Measurements from ENCODE around the gene PLA2G12B.
"Not testable (repeated sequence)": the region's sequence is repeated elsewhere in the genome, so short reads cannot be mapped to it uniquely, and the experiment has no call there.

The PLA2G12B gene

GRCh38 chr10:72954596-72955554 lies at the start of gene PLA2G12B:
TSS of gene PLA2G12B (minus strand) at chr10:72954806. CDS start at chr10:72954685, 121 bp downstream.
- H3K9me3 ChIP-seq (ENCODE audit: control insufficient read depth, low read depth, low read length): no peaks in the 10 kb centered on the region
- no peaks in the 10 kb centered on the region for H3K27me3 ChIP-seq (ENCODE audit: control insufficient read depth, insufficient read depth, low read length)
- H3K4me3 ChIP-seq (ENCODE audit: low read length): no peak within 1 kb of the TSS
- no peaks in the 10 kb centered on the region for H3K36me3 ChIP-seq (ENCODE audit: control insufficient read depth, low read depth, low read length)
- H3K4me1 ChIP-seq (ENCODE audit: control insufficient read depth, low read depth, low read length): peaks cover 19% of the 10 kb centered on the region
- no peak within 1 kb of the TSS for H3K27ac ChIP-seq (ENCODE audit: low read length)
- H3K9ac ChIP-seq (ENCODE audit: low read length): no peak within 1 kb of the TSS

- H3K4me1 ChIP-seq (ENCODE audit: control insufficient read depth, low read depth, low read length): no peaks in the 10 kb centered on the region
- peaks cover 4% of the 10 kb centered on the region for H3K36me3 ChIP-seq (ENCODE audit: control insufficient read depth, low read depth, low read length)
Measured at GRCh38 chr10:73003822-73004221, 49.2 kb upstream of the PLA2G12B start.

GRCh38 chr10:73000973-73001372 lies 46.4 kb upstream of the PLA2G12B start:
- H3K4me3 ChIP-seq (ENCODE audit: low read length): no peak overlapping the region
- H3K4me1 ChIP-seq (ENCODE audit: control insufficient read depth, low read depth, low read length): no peaks in the 10 kb centered on the region
- H3K27ac ChIP-seq (ENCODE audit: low read length): no peak overlapping the region
- H3K9ac ChIP-seq (ENCODE audit: low read length): no peak overlapping the region
- no peaks in the 10 kb centered on the region for H3K27me3 ChIP-seq (ENCODE audit: control insufficient read depth, insufficient read depth, low read length)
- no peaks in the 10 kb centered on the region for H3K36me3 ChIP-seq (ENCODE audit: control insufficient read depth, low read depth, low read length)
- H3K9me3 ChIP-seq (ENCODE audit: control insufficient read depth, low read depth, low read length): no peaks in the 10 kb centered on the region

More at GRCh38 chr10:73003822-73004221, 49.2 kb upstream of the PLA2G12B start:
- H3K27ac ChIP-seq (ENCODE audit: low read length): no peak overlapping the region
- no peaks in the 10 kb centered on the region for H3K27me3 ChIP-seq (ENCODE audit: control insufficient read depth, insufficient read depth, low read length)
- no peak overlapping the region for H3K9ac ChIP-seq (ENCODE audit: low read length)
- H3K4me3 ChIP-seq (ENCODE audit: low read length): no peak overlapping the region
- H3K9me3 ChIP-seq (ENCODE audit: control insufficient read depth, low read depth, low read length): no peaks in the 10 kb centered on the region

- Histone ChIP-seq H3K27ac (ENCODE audit: low read length) (no peak overlapping the region), H3K27me3 (ENCODE audit: control insufficient read depth, insufficient read depth, low read length) (no peaks in the 10 kb centered on the region), H3K4me3 (ENCODE audit: low read length) (no peak overlapping the region), H3K9ac (ENCODE audit: low read length) (no peak overlapping the region), H3K4me1 (ENCODE audit: control insufficient read depth, low read depth, low read length) (no peaks in the 10 kb centered on the region), H3K36me3 (ENCODE audit: control insufficient read depth, low read depth, low read length) (no peaks in the 10 kb centered on the region), H3K9me3 (ENCODE audit: control insufficient read depth, low read depth, low read length) (no peaks in the 10 kb centered on the region)
Measured at GRCh38 chr10:72997099-72997498, 42.5 kb upstream of the PLA2G12B start.

GRCh38 chr10:72995459-72995858 lies 40.9 kb upstream of the PLA2G12B start:
- not testable (repeated sequence) for H3K9me3 ChIP-seq (ENCODE audit: control insufficient read depth, low read depth, low read length); H3K36me3 ChIP-seq (ENCODE audit: control insufficient read depth, low read depth, low read length); H3K4me3 ChIP-seq (ENCODE audit: low read length); H3K27ac ChIP-seq (ENCODE audit: low read length); H3K9ac ChIP-seq (ENCODE audit: low read length); H3K27me3 ChIP-seq (ENCODE audit: control insufficient read depth, insufficient read depth, low read length); H3K4me1 ChIP-seq (ENCODE audit: control insufficient read depth, low read depth, low read length)

GRCh38 chr10:72989771-72990170 lies 35.2 kb upstream of the PLA2G12B start:
- H3K27me3 ChIP-seq (ENCODE audit: control insufficient read depth, insufficient read depth, low read length); H3K4me3 ChIP-seq (ENCODE audit: low read length); H3K36me3 ChIP-seq (ENCODE audit: control insufficient read depth, low read depth, low read length); H3K9me3 ChIP-seq (ENCODE audit: control insufficient read depth, low read depth, low read length); H3K9ac ChIP-seq (ENCODE audit: low read length); H3K27ac ChIP-seq (ENCODE audit: low read length); H3K4me1 ChIP-seq (ENCODE audit: control insufficient read depth, low read depth, low read length): not testable (repeated sequence)

GRCh38 chr10:72984618-72985017 lies 30.0 kb upstream of the PLA2G12B start:
- H3K27ac ChIP-seq (ENCODE audit: low read length); H3K9ac ChIP-seq (ENCODE audit: low read length); H3K27me3 ChIP-seq (ENCODE audit: control insufficient read depth, insufficient read depth, low read length); H3K9me3 ChIP-seq (ENCODE audit: control insufficient read depth, low read depth, low read length); H3K4me3 ChIP-seq (ENCODE audit: low read length); H3K4me1 ChIP-seq (ENCODE audit: control insufficient read depth, low read depth, low read length); H3K36me3 ChIP-seq (ENCODE audit: control insufficient read depth, low read depth, low read length): not testable (repeated sequence)

GRCh38 chr10:72981882-72982529 lies 27.4 kb upstream of the PLA2G12B start:
- H3K27me3 ChIP-seq (ENCODE audit: control insufficient read depth, insufficient read depth, low read length): no peaks in the 10 kb centered on the region
- H3K9ac ChIP-seq (ENCODE audit: low read length): no peak overlapping the region
- H3K36me3 ChIP-seq (ENCODE audit: control insufficient read depth, low read depth, low read length): no peaks in the 10 kb centered on the region
- H3K27ac ChIP-seq (ENCODE audit: low read length): no peak overlapping the region
- no peak overlapping the region for H3K4me3 ChIP-seq (ENCODE audit: low read length)
- no peaks in the 10 kb centered on the region for H3K4me1 ChIP-seq (ENCODE audit: control insufficient read depth, low read depth, low read length)
- peaks cover 7% of the 10 kb centered on the region for H3K9me3 ChIP-seq (ENCODE audit: control insufficient read depth, low read depth, low read length)

- Histone ChIP-seq H3K27me3 (ENCODE audit: control insufficient read depth, insufficient read depth, low read length) (no peaks in the 10 kb centered on the region), H3K9ac (ENCODE audit: low read length) (no peak overlapping the region), H3K9me3 (ENCODE audit: control insufficient read depth, low read depth, low read length) (peaks cover 7% of the 10 kb centered on the region), H3K27ac (ENCODE audit: low read length) (no peak overlapping the region), H3K36me3 (ENCODE audit: control insufficient read depth, low read depth, low read length) (no peaks in the 10 kb centered on the region), H3K4me1 (ENCODE audit: control insufficient read depth, low read depth, low read length) (no peaks in the 10 kb centered on the region), H3K4me3 (ENCODE audit: low read length) (no peak overlapping the region)
Measured at GRCh38 chr10:72981028-72981881, 26.6 kb upstream of the PLA2G12B start.

GRCh38 chr10:72980348-72980747 lies 25.7 kb upstream of the PLA2G12B start:
- no peak overlapping the region for H3K27ac ChIP-seq (ENCODE audit: low read length)
- H3K4me1 ChIP-seq (ENCODE audit: control insufficient read depth, low read depth, low read length): no peaks in the 10 kb centered on the region
- H3K9me3 ChIP-seq (ENCODE audit: control insufficient read depth, low read depth, low read length): peaks cover 7% of the 10 kb centered on the region
- H3K27me3 ChIP-seq (ENCODE audit: control insufficient read depth, insufficient read depth, low read length): no peaks in the 10 kb centered on the region
- H3K36me3 ChIP-seq (ENCODE audit: control insufficient read depth, low read depth, low read length): no peaks in the 10 kb centered on the region
- H3K4me3 ChIP-seq (ENCODE audit: low read length): no peak overlapping the region
- no peak overlapping the region for H3K9ac ChIP-seq (ENCODE audit: low read length)

- Histone ChIP-seq H3K27ac (ENCODE audit: low read length) (no peak overlapping the region), H3K9ac (ENCODE audit: low read length) (no peak overlapping the region), H3K27me3 (ENCODE audit: control insufficient read depth, insufficient read depth, low read length) (no peaks in the 10 kb centered on the region), H3K4me3 (ENCODE audit: low read length) (no peak overlapping the region), H3K4me1 (ENCODE audit: control insufficient read depth, low read depth, low read length) (no peaks in the 10 kb centered on the region), H3K9me3 (ENCODE audit: control insufficient read depth, low read depth, low read length) (peaks cover 7% of the 10 kb centered on the region), H3K36me3 (ENCODE audit: control insufficient read depth, low read depth, low read length) (no peaks in the 10 kb centered on the region)
Measured at GRCh38 chr10:72979709-72980108, 25.1 kb upstream of the PLA2G12B start.
